HG03175 (cell line): ENCODE measurements around the gene SNAP23.
"Not testable (repeated sequence)": the region's sequence is repeated elsewhere in the genome, so short reads cannot be mapped to it uniquely, and the experiment has no call there.

Source experiments
- ATAC-seq: cut with Tn5 transposase; IDR thresholded peaks from one replicate; pipeline ENCODE4 v1.9.1; 2021; ENCODE audit warnings: mild to moderate bottlenecking, moderate library complexity; ENCODE audit not compliant: unreplicated experiment

SNAP23 gene

DNA sequence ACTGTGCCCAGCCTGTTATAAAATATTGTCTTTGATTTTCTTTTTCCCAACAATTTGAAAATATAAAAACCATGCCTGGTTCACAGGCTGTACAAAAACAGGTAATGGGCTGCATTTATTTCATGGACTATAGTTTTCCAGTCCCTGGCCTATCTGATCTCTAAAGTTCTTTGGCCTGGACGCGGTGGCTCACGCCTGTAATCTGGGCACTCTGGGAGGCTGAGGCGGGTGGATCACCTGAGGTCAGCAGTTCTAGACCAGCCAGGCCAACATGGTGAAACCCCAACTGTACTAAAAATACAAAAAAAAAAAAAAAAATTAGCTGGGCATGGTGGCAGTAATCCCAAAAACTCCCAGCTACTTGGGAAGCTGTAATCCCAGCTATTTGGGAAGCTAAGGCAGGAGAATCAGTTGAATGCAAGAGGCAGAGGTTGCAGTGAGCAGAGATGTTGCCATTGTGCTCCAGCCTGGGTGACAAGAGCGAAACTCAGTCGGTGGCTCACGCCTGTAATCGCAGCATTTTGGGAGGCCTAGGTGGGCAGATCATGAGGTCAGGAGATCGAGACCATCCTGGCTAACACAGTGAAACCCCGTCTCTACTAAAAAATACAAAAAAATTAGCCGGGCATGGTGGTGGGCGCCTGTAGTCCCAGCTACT lies 61.2 kb downstream of the SNAP23 start:
- ATAC-seq = not testable (repeated sequence)

DNA sequence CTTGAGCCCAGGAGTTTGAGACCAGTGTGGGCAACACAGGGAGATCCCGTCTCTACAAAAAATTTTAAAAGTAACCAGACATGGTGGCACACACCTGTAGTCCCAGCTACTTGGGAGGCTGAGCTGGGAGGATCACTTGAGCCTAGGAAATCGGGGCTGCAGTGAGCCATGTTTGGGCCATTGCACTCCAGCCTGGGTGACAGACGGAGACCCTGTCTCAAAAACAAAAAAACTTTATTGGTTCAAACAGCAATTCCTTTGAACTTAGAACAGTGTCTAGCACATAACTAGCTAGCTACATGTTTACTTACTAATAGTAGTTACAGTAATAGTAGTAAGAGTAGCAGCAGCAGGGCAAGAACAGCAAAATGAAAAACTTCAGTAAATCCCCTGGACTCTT lies 63.3 kb downstream of the SNAP23 start:
- no peak for ATAC-seq

DNA sequence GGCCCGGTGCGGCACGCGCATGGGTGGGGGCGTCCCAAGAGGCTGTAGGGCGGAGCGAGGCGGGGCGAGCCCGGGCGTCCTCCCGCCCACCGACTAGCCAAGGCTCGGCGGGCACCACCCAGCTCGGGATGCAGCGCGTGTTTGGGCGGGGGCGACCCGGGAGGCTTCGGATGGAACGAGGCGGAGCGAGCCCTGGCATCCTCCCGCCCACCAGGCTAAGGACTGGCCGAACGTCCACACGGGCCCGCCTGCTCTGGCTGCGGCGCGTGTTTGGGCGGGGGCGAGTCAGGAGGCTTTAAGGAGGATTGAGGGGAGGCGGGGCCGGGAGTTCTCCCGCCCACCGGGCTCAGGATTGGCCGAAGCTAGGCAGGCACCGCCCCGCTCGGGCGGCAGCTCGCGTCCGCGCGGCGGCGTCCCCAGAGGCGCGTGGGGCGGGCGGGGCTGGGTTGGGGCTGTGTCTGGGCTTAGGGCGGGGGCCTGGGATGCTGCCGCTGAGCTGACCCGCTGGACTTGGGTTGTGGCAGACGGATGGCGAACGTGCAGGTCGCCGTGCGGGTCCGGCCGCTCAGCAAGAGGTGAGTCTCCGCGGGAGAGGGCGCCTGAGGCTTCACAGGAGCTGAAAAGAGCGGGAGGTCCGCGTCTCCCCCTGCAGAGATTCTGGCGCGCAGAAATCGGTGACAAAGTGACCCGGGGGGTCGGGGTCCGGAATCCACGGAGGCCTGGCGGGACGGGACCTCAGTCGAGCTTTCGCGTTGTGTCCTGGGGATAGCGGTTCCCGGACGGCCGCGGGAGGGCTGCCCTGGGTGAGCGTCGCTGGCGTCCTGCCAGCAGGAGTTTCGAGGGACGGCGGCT lies 80.0 kb downstream of the SNAP23 start, which contains the start of gene STARD9:
STARD9 (plus strand) TSS at position 419 of the 852 bp plus-strand sequence; CDS start at position 529, 110 bp downstream.
- ATAC-seq = peak; percentile 93

GRCh38 chr15:42576040-42576594 lies 80.7 kb downstream of the SNAP23 start:
- ATAC-seq = no peak

GRCh38 chr15:42576776-42577175 lies 81.3 kb downstream of the SNAP23 start:
- no peak for ATAC-seq

DNA sequence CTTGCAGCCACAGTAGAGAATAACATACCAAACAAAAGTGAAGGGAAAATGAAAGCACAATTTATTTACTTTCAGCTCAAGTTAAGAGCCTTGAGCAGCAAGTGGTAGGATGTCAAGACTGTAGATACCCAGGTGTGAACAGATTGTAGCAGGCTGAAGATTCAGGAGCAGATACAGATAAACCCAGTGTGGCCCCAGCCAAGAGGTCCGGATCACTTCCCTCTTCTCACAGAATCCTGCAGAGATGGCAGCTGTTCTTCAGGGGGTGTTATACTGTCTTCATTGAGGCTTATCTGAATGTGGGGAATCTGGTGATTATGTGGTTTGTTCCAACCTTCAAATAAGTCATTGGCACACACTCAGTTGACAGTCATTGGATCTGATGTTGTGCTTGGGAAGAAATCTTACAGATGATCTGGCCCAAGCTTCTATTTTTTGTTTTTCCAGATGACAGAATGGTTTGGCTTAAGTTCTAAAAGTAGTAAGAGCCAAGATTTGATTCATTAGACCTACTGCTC lies 82.1 kb downstream of the SNAP23 start:
- no peak for ATAC-seq

- no peak for ATAC-seq
Measured at GRCh38 chr15:42578984-42579537, 83.6 kb downstream of the SNAP23 start.

- ATAC-seq = peak; percentile 77
Measured at GRCh38 chr15:42581272-42581730, 85.9 kb downstream of the SNAP23 start.
